ENCODE data around the gene C3.
"Not testable (repeated sequence)": the region's sequence is repeated elsewhere in the genome, so short reads cannot be mapped to it uniquely, and the experiment has no call there.

The C3 gene

DNA sequence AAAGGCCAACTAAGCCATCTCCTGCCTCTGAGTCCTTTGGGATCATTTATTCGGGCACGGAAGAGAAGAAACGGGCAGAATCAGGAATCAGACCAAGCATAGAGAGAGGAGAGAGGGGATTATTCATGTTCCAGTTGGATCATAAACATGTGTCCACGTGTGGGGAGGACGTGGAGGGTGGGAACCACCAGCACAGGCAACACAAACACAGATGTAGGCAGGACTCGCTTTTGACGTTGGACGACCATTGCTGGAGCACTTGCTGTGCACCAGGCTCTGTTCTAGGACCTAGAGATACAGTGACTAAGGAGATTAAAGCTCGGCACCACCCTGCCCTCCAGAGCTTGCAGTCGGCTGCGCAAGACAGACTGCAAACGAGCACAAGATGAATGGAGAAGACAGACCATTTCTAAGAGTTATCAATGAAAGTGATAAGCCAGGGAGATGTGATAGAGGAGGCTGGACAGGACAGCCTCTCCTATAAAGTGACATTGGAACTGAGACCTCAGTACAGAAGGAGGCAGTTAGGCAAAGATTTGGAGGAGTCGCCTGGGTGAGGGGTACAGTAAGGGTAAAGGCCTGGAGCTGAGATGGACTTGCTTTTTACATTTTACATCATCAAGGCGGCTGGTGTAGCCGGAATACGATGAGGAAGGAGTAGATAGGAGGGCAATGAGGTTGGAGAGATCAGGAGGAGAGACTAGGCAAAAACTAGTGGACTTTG, 46.1 kb upstream of the C3 start:
- CTCF ChIA-PET: interaction anchor here (0.6 to 1.4 kb wide), 3 partner anchors 28 to 511 kb away, joined by 3 to 6 read pairs (median 4); partner anchors contain the start of gene GPR108
- H3K27ac ChIP-seq: peak overlapping the region; percentile 83
- POLR2A ChIA-PET (ENCODE audit: low non-redundant PET): interaction anchor here (1.6 kb wide), 1 partner anchor 29 kb away, joined by 3 read pairs; the partner anchor contains the start of gene GPR108
- no peak for TF ChIP-seq CTCF (conservative IDR thresholded peaks at IDR 0.05; ENCODE audit: low read depth)
- no peak for DNase-seq (ENCODE audit: low spot score)

DNA sequence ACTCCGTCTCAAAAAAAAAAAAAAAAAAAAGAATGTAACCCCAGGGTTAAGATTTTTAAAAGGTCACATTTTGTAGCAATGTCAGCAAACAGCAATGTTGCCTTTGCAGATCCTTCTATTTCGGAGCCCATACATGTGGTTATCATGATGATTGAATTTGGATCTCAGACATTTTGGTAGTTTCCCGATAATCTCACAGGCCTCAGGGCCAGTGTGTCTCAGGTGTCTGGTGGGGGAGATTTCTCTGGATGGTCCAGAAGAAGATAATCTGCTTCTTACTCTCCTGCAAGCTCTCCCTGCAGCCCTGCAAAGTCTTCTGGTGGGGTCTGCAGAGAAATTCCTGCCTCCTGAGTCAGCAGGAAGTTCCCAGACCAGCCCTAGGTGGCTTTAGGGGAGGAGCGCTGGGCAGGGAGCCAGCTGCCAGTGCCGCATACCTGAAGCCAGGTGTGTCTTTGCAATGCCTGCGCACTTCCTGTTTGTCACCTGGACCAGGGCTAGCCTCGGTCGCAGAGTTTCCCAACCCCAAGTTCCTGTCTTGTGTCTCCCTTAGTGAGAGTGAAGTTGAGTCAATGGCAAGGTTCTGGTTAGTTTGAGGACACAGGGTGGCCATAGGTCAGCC, 45.4 kb upstream of the C3 start:
- peak overlapping the region; percentile 83 for H3K27ac ChIP-seq
- CTCF ChIA-PET: no interaction called here
- no peak for TF ChIP-seq CTCF (conservative IDR thresholded peaks at IDR 0.05; ENCODE audit: low read depth)
- peak; percentile 92 for DNase-seq (ENCODE audit: low spot score)
- POLR2A ChIA-PET (ENCODE audit: low non-redundant PET): no interaction called here

- ChIA-PET POLR2A (ENCODE audit: low non-redundant PET) (interaction anchor here (1.0 kb wide), 1 partner anchor 23 kb away, joined by 10 read pairs; no protein-coding TSS in a partner anchor), CTCF (interaction anchor here (0.6 kb wide), 1 partner anchor 101 kb away, joined by 3 read pairs; no protein-coding TSS in a partner anchor)
- not testable (repeated sequence) for H3K27ac ChIP-seq; DNase-seq (ENCODE audit: low spot score)
These were observed 41.9 kb upstream of the C3 start for GRCh38 chr19:6762253-6762797.

GRCh38 chr19:6761053-6761676, 40.7 kb upstream of the C3 start:
- DNase-seq (ENCODE audit: low spot score): peak; percentile 51
- ChIA-PET POLR2A (ENCODE audit: low non-redundant PET) (interaction anchor here (0.5 to 1.0 kb wide), 3 partner anchors 22 to 360 kb away, joined by 3 to 10 read pairs (median 6); no protein-coding TSS in a partner anchor), CTCF (no interaction called here)
- TF ChIP-seq CTCF (conservative IDR thresholded peaks at IDR 0.05; ENCODE audit: low read depth): no peak
- H3K27ac ChIP-seq: no peak overlapping the region

DNA sequence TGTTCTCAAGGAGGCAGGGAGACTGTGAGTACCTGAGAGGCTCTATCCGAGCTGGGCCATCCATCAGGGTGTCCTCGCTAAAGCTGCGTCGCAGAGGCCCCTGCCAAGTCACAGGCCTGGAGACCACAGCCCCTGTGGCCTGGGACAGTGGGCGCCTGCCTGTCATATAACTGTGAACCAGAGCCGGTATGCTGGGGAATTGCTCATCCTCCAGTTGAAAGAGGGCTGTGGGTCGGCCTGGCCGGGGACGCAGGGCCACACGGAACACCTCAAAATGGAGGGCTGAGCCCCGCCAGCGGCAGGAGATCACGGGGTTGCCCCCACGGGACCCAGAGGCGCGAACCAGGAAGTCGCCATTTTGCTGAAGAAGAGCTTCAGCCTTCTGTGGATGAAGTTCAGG, 40.2 kb upstream of the C3 start:
- peak overlapping the region; percentile 21; the same call in 1 of the 2 replicates for H3K27ac ChIP-seq
- TF ChIP-seq CTCF (conservative IDR thresholded peaks at IDR 0.05; ENCODE audit: low read depth): no peak
- DNase-seq (ENCODE audit: low spot score): no peak
- CTCF ChIA-PET: no interaction called here
- POLR2A ChIA-PET (ENCODE audit: low non-redundant PET): interaction anchor here (0.7 kb wide), 1 partner anchor 97 kb away, joined by 3 read pairs; no protein-coding TSS in a partner anchor

GRCh38 chr19:6754653-6755463, 34.4 kb upstream of the C3 start:
- TF ChIP-seq CTCF (conservative IDR thresholded peaks at IDR 0.05; ENCODE audit: low read depth): no peak
- H3K27ac ChIP-seq: peak overlapping the region; percentile 12
- ChIA-PET POLR2A (ENCODE audit: low non-redundant PET) (no interaction called here), CTCF (no interaction called here)
- DNase-seq (ENCODE audit: low spot score): no peak
